SIG-M5 treated with dmso at 0.1 percent for 504 hours (cell line): ENCODE measurements around the gene PRKCQ.
A peak's percentile ranks its signal among the peaks of the same experiment; 100 is the strongest.

Experiments used
- DNase-seq: peaks from one replicate; lab custom pipeline; 2025; ENCODE audit not compliant: unreplicated experiment; lab: John Stamatoyannopoulos, UW

PRKCQ gene

DNA sequence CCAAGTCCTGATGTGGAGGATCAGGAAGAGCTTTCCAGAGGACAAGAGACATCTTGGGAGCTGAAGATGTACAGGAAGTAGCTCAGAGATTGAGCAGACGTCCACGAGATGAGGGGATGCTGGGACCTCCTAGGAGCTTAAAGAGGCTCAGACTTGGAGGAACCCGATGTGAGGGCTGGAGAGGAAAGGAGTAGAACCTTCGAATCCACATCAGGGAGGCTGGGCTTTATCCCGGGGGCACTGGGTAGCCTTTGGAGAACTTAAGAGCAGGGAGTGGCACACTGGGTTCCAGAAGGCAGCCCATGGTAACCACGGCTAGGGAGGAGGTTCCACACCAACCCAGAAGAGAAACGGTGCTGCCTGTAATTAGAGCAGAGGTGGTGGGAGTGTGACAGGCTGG is 10.8 kb downstream of the PRKCQ start:
- no peak for DNase-seq

DNA sequence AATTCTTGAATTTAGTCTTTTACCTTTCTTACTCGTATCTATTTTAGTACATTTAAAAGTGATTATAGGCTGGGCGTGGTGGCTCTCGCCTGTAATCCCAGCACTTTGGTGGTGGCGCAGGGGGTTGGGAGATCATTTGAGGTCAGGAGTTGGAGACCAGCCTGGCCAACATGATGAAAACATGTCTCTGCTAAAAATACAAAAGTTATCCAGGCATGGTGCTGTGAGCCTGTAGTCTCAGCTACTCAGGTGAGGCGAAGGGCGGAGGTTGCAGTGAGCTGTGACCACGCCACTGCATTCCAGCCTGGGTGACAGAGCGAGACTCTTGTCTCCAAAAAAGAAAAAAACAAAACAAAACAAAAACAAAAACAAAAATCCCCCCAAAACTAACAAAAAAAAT is 12.2 kb downstream of the PRKCQ start:
- DNase-seq = no peak

DNA sequence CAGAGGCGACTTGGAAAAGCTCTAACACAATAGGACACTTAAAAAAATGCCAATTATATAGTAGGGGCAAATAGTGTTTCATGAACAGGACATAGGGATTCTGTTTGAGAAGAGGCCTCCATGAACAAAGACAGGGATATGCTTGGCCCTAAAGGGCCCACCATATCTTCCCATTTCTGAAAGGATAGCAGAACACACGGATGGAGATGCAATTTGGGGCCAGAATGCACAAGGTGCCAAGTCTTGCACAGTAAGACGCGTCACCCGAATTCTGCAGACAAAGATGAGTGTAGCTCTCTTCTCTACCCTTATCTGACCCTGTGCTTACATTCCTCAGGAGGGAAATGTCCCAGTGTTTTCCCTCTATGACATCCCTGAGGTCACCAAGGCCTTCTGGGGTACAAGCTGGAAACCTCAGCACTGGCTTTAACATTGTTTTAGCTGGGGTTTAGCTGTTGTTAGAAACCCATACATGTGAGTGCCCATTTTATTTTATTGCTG is 12.8 kb downstream of the PRKCQ start:
- no peak for DNase-seq

DNA sequence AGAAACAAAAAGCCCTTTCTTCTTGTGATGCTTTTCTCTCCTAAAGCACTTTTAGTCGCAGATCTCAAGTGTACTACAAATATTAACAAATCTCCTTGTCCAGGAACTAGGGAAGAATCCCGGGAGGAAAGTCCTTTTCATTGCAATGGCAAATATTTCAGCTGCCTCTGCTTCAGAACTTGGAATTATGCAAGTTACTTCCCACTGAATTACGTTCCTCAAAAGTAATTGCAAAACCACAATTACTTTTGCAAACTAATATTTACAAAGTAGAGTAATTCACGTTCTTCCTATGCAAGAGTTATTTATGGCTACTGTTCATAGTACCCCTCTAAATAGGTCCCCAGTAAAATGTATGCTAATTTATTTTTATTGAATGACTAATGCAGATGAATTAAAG is 14.5 kb downstream of the PRKCQ start:
- DNase-seq = no peak

- DNase-seq = no peak
Observed at GRCh38 chr10:6564367-6564766, 15.7 kb downstream of the PRKCQ start.

- no peak for DNase-seq
Observed at GRCh38 chr10:6563731-6564130, 16.3 kb downstream of the PRKCQ start.

- no peak for DNase-seq
Observed at GRCh38 chr10:6563075-6563474, 17.0 kb downstream of the PRKCQ start.

DNA sequence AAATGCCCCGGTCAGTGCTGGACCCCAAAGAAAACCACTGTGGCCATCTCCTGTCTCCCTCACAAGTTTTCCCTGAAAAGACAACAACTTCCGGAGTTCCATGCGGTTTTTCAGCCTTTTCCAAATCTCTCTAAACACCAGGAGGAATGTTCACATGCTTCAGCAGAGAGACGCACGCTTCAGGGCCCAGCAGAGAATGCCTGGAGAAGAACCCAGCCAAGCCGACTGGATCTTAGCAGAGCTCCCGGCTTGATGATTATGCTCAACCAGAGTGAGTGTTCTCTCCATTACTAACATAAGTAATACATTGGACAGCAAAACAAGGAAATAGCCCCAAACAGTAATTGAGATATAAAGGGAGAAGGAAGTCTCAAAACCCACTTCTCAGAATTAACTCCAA is 17.9 kb downstream of the PRKCQ start:
- no peak for DNase-seq

DNA sequence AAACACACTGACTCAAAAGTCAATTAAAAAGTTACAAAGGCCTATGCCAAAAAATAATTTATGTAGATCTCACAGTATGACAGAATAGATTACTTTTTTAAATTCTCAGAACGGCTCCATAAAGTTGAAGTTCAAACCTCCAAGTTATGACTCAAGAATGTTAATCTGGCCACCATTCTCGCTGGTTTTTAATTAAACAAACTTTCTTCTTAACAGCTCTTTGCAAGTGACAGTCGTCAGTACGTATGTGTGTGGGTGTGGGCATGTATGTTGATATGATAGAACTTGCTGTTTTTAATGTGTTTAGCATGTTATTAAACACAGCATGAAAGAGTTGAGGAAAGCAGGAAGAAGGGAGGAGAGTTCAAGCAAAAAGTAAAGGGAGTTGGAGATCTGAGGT is 18.5 kb downstream of the PRKCQ start:
- DNase-seq = no peak

DNA sequence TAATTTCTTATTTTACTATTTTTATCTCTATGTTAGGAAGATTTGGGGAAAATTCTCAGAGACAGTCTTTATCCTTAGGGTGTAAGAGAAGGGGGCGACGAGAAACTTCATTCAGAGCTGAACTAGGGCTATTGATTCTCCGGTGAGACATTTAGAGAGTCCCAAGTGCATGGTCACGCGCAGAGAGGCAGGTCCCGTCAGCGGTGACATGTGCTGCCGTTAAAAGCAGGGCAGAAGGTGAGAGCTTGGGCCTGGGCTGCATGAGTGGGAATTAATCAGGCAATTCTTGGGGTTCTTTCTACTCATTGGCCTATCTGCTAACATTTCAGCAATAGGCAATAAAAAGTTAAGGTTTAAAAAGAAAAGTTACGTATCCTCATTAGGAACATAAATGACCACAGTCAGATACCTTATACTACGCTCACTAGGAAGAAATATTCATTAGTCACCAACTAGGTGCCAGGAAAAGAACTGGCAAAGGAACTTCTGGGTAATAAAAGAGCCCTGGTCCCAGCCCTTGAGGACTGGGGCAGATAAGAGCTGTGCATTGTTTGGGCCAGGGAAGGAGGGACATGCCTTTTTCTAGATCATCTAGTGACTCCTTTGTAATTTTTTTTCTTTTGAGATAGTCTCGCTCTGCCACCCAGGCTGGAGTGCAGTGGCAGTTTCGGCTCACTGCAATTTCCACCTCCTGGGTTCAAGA is 21.2 kb downstream of the PRKCQ start:
- DNase-seq = no peak

- DNase-seq = no peak
Observed at GRCh38 chr10:6558272-6558671, 21.8 kb downstream of the PRKCQ start.

- DNase-seq = no peak
Observed at GRCh38 chr10:6553937-6554336, 26.1 kb downstream of the PRKCQ start.

GRCh38 chr10:6543431-6544005 is 36.6 kb downstream of the PRKCQ start:
- DNase-seq = no peak

- no peak for DNase-seq
Observed at GRCh38 chr10:6542999-6543430, 37.1 kb downstream of the PRKCQ start.

GRCh38 chr10:6539833-6540232 is 40.2 kb downstream of the PRKCQ start:
- no peak for DNase-seq

DNA sequence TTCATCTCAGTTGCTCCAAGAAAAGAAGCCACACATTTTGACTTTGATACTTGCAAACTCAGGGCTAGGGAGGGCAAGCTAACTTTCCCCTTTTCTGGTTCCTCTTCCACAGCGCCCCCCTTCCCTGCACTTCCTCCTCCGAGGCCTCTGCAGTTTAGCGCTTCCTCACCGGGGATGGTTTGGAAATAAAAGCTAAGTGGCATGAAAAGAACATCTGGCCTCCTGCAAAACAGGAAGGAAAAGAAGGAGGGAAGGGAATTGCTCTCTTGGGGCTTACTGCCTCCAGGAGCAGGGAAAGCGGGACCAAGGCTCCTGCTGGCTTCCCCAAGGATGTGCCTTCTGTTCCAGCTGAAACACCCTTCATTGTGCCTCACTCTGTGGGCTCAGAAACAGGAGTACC is 42.3 kb downstream of the PRKCQ start:
- DNase-seq = peak; percentile 20

DNA sequence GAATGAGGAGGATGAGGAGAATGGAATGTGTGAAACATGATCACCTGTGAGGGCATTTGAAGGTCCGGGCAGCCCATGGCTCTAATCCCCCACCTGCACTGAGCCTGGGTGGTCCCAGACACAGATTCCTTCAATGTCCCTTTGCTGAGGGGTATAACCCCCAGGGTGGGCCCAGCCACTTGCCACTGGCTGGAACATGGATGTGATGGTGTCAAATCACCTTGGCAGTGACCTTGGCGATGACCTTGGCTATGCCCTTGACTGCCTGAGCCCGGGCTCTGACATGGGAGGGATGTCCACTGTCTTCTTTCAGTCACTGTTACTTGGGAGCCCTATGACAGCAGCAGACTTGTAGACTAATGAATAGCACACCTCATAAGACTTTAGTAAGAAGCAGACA is 44.0 kb downstream of the PRKCQ start:
- DNase-seq = no peak

- no peak for DNase-seq
Observed at GRCh38 chr10:6535156-6535764, 44.8 kb downstream of the PRKCQ start.

DNA sequence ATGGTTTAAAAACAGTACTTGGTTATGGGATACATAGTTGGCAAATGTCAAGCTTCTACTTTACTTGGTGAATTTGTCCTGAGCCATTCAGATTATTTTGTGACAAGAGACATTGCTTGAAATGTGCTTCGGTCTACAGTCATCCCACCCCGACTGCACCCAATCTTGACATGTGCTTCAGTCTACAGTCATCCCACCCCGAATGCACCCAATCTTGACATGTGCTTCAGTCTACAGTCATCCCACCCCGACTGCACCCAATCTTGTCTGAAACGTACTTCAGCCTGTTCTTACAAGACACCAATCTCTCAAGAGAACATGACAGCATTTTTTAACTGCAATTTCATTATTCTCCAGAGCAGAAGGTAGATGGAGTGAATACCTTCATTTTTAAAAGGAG is 47.8 kb downstream of the PRKCQ start:
- DNase-seq = no peak

GRCh38 chr10:6530966-6531365 is 49.1 kb downstream of the PRKCQ start:
- DNase-seq = no peak

GRCh38 chr10:6530211-6530840 is 49.8 kb downstream of the PRKCQ start:
- DNase-seq = no peak
